ENCODE results near the gene PJA2.

GRCh38 chr5:109399092-109399759 is 10.5 kb downstream of the PJA2 start:
- TF ChIP-seq REST (IDR thresholded peaks at IDR 0.05): no peak
- TF ChIP-seq, protein P1, sequence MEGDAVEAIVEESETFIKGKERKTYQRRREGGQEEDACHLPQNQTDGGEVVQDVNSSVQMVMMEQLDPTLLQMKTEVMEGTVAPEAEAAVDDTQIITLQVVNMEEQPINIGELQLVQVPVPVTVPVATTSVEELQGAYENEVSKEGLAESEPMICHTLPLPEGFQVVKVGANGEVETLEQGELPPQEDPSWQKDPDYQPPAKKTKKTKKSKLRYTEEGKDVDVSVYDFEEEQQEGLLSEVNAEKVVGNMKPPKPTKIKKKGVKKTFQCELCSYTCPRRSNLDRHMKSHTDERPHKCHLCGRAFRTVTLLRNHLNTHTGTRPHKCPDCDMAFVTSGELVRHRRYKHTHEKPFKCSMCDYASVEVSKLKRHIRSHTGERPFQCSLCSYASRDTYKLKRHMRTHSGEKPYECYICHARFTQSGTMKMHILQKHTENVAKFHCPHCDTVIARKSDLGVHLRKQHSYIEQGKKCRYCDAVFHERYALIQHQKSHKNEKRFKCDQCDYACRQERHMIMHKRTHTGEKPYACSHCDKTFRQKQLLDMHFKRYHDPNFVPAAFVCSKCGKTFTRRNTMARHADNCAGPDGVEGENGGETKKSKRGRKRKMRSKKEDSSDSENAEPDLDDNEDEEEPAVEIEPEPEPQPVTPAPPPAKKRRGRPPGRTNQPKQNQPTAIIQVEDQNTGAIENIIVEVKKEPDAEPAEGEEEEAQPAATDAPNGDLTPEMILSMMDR (IDR thresholded peaks at IDR 0.05): no peak
- no peak for TF ChIP-seq POLR2A (IDR thresholded peaks at IDR 0.05; ENCODE audit: low read length)
